RCC 7860 (cell line): ENCODE results near the gene DLG4.

Source experiments
- DNase-seq: peaks from one replicate; pipeline ENCODE4 v3.0.0-alpha.2; 2015; ENCODE audit warnings: low spot score
- FAIRE-seq: peaks from 2 replicates; lab custom pipeline; 2012; peaks lifted over from hg19 to GRCh38; lab: Jason Lieb, UNC

Gene DLG4

GRCh38 chr17:7233701-7234082 lies 14.1 kb upstream of the DLG4 start:
- no peak for FAIRE-seq
- no peak for DNase-seq

- no peak for DNase-seq
- FAIRE-seq, result no peak
Measured at GRCh38 chr17:7232114-7232513, 12.5 kb upstream of the DLG4 start.

- FAIRE-seq (no peak), DNase-seq (no peak)
Measured at GRCh38 chr17:7229504-7229903, 9.9 kb upstream of the DLG4 start.

DNA sequence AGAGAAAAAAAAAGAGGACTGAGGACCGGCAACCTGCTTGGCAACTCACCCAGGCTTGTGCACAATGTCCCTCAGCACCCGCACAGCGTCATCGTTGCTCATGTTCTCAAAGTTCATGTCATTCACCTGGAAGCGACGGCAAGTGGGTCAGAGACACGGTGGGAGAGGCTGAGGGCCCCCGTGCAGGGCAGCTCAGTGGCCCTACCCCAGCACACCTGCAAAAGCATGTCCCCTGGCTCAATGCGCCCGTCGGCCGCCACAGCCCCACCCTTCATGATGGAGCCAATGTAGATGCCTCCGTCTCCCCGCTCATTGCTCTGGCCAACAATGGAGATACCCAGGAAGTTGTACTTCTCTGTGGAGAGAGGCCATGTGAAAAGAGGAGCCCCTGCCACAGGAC lies 9.3 kb upstream of the DLG4 start:
- DNase-seq (no peak), FAIRE-seq (no peak)

- no peak for FAIRE-seq
- no peak for DNase-seq
Measured at GRCh38 chr17:7226721-7227710, 7.4 kb upstream of the DLG4 start.

GRCh38 chr17:7225711-7226331 lies 6.2 kb upstream of the DLG4 start:
- no peak for FAIRE-seq
- no peak for DNase-seq

GRCh38 chr17:7224661-7225111 lies 5.0 kb upstream of the DLG4 start:
- DNase-seq (no peak), FAIRE-seq (no peak)

DNA sequence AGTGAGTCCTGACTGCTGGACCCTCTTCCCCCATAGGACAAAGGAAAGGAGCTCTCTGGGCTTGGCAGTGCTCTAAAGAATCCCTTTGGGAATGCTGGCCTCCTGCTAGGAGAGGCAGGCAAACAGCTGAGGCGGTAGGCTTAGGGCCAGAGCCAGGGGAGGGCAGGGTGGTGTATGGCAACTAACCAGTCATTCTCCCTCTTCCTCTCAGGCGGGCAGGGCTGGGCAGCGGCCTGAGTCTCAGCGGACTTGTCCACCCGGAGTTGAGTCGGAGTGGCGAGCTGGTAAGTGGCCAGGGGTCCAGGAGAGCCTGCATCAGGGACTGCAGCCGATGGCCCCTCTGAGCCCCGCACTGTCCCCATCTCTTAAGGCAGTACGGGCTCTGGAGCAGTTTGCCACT lies 4.5 kb upstream of the DLG4 start:
- no peak for DNase-seq
- FAIRE-seq, result no peak

- FAIRE-seq, result no peak
- DNase-seq, result no peak
Measured at GRCh38 chr17:7223375-7223774, 3.7 kb upstream of the DLG4 start.

GRCh38 chr17:7222972-7223292 lies 3.3 kb upstream of the DLG4 start:
- FAIRE-seq (no peak), DNase-seq (no peak)

DNA sequence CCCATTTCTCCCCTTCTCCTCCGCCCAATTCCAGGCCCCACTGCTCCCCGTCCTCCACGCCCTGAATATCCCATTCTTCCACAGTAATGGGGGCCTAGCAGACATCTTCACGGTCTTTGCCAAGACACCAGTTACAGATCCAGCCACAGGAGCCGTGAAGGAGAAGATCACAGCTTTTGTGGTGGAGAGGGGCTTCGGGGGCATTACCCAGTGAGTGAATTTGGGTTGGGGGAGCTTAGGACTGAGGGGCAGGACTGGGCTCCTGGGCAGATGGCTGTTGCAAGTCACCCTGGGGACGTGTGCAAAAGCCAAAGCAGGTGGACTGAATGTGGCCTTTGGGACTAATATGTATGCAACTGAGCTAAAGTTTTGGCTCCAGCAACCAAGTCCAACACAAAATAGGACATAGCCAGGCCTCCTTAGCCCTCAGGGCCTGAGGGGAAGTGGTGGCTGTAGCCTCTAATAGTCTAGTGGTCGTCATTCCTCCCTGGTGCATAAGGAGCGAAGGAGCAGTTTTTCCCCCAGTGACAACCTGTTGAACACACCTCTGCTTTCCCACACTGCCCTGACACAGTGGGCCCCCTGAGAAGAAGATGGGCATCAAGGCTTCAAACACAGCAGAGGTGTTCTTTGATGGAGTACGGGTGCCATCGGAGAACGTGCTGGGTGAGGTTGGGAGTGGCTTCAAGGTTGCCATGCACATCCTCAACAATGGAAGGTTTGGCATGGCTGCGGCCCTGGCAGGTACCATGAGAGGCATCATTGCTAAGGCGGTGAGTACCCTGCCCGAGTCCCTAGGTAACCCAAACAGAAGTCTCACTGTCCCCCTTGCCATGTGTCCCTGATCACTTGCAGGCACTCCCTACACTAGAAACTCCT lies 2.7 kb upstream of the DLG4 start:
- no peak for FAIRE-seq

DNA sequence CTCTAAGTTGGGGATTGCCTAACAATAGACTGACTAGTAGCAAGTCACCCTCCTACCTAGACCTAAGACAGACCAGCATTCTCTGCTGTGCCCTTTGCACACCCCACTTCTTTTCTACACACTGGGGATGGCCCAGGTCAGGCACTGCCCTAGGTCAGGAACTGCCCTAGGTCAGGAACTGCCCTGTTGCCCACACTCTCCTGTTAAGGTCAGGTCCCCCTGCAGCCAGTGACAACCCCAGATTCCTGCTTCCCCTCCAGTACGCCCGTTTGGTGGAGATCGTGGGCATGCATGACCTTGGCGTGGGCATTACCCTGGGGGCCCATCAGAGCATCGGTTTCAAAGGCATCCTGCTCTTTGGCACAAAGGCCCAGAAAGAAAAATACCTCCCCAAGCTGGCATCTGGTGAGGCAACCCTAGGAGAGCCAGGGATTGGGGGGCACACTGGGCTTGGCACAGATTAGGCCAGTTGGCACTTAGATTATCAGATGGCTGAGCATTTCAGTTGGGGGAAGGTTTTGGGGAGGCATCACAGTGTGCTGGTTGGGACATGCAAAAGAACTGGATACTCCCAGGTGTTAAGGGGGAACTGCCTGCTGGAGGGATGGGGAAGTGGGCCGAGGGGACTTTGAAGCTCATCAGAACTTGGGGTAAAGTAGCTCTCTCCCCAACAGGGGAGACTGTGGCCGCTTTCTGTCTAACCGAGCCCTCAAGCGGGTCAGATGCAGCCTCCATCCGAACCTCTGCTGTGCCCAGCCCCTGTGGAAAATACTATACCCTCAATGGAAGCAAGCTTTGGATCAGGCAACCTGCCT lies 1.8 kb upstream of the DLG4 start:
- DNase-seq (no peak), FAIRE-seq (no peak)

More for the DNA sequence above, 2.7 kb upstream of the DLG4 start:
- no peak for DNase-seq

GRCh38 chr17:7220593-7221277 lies 1.1 kb upstream of the DLG4 start:
- peak; percentile 36 for DNase-seq
- no peak for FAIRE-seq

DNA sequence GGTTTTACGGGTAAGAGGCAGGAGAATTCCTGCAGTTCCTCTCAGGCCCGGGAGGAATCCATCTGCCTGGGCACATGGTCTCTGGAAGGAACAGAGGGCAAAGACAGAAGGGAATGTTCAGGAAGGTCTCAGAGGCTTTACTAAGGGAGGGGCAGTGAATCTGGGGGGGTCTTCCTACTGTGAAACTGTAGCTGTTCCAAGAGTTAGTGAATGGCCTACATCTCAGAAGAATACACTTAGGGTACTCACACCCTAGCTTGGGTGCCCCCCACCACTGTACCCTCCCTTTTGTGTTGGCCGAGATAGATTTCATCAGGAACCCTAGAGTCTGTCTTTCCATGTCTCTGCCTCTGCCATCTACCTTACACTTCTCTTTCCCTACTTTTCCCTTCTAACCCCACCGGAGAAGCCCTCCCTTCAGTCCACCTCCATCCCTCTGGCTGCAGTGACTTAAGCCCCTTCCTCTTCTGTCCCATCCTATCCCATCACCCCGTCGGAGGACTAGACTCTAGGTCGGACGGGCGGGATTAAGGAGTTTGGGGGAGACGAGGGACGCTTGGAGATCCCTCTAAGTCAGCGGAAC lies 316 bp downstream of the DLG4 start:
- no peak for DNase-seq
- no peak for FAIRE-seq

GRCh38 chr17:7218758-7219157 lies 878 bp downstream of the DLG4 start:
- FAIRE-seq (no peak), DNase-seq (no peak)

DNA sequence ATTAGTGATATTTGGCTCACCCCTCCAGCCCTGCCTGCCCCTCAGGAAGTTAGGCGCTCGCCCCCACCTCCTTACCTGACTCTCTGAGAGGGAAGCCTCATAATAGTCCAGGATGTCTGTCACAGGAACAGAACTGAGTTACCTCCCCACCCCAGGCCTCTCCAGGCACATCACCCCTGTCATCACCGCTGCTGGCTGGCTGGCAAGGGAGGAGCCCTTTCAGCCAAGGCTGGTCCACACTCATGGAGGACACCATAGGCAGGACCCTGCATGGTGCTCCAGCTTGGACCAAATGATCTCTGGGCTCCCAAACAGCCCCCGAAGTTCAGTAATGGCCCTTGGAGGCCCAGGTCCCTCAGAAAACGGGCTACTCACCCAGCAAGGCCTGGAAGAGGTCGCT lies 1.5 kb downstream of the DLG4 start:
- DNase-seq (no peak), FAIRE-seq (no peak)

DNA sequence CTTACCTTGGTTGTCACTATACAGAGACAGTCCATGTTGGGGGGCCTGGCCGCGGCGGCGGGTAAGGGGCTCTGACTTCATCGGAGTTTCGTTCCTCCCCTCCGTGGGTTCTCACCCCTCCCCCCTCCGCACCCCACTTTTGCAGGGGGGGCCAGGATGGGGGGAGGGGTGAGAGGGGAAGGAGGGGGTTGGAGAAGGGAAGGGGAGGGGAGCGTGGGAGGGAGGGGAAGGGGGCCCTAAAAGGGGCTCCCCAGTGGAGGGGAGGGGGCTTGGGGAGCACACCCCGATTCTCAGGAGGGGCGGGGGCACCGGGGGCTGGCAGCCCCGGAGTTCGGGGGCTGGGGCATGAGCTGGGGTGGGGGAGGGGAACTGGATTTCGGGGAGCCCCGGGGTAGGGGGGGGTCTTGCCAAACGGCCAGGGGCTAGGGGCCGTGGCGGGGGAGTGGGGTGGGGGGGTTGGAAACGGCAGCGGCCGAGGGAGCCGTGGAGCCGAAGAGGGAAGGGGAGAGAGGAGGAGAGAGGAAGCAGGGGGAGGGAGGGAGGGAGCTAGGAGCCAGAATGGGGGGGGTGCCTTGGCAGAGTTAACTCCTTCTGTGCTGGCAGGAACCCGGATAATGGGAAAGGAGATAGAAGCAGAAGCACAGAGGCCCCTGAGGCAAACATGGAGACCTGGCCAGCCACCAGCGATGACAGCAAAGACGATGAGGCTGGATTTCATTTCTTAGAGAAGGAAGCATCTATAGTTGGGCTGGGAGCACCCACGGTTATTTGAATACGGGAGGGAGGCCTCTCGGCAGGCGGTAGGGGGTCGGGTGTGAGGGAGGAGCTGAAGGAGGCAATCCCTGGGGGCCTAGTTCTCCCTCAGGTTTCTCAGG lies 2.3 kb downstream of the DLG4 start:
- FAIRE-seq, result no peak

GRCh38 chr17:7216242-7217112 lies 3.2 kb downstream of the DLG4 start:
- FAIRE-seq (no peak), DNase-seq (no peak)

More for the DNA sequence above, 2.3 kb downstream of the DLG4 start:
- no peak for DNase-seq
